ENCODE results near the gene IGSF9B.

The IGSF9B gene

DNA sequence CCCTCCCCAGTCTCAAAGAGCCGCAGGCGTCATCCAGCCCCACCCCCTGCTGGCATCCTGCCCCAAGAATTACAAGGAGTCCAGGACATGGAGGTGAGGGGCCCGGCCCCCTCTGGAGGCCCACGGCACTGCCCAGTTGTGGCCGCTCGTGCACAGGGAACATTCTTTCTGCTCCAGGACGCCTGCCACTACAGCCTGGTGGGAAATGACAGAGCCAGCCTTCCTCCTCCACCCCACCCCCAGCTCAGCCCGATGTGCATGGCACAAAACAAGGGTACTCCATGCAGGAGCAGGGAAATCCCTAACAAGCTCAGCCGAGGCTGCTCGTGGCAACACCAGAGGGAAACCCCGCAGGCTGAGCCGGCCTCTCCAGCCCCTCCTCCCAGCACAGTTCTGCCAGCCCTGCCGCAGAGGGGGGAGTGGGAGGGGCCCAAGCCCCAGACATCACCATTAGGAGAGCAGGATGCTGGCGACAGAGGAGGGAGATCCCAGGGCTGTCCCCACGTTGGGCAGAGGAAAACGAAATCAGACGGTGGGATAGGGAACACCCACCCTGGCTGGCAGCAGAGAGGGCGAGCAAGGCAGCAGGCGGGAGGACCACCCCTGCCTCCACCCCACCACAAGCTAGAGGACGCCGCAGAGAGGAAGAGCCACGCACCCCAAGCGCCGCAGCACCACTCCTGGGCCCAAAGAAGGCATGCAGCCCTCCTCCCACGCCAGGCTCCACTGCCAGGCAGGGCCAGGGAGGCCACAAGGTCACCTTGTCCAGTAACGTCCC, 10.0 kb downstream of the IGSF9B start:
- no peak for DNase-seq (ENCODE audit: low spot score)
- in situ Hi-C loops (cut with MboI; ENCODE audit: low sequenced_read_pairs, unreplicated experiment), result no loop called here
- TF ChIP-seq, protein P1, sequence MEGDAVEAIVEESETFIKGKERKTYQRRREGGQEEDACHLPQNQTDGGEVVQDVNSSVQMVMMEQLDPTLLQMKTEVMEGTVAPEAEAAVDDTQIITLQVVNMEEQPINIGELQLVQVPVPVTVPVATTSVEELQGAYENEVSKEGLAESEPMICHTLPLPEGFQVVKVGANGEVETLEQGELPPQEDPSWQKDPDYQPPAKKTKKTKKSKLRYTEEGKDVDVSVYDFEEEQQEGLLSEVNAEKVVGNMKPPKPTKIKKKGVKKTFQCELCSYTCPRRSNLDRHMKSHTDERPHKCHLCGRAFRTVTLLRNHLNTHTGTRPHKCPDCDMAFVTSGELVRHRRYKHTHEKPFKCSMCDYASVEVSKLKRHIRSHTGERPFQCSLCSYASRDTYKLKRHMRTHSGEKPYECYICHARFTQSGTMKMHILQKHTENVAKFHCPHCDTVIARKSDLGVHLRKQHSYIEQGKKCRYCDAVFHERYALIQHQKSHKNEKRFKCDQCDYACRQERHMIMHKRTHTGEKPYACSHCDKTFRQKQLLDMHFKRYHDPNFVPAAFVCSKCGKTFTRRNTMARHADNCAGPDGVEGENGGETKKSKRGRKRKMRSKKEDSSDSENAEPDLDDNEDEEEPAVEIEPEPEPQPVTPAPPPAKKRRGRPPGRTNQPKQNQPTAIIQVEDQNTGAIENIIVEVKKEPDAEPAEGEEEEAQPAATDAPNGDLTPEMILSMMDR (IDR thresholded peaks at IDR 0.05; ENCODE audit: borderline replicate concordance, control extremely low read depth, extremely low read depth, insufficient read depth, missing control alignments), result no peak

- DNase-seq (ENCODE audit: low spot score), result no peak
- in situ Hi-C loops (cut with MboI; ENCODE audit: low sequenced_read_pairs, unreplicated experiment), result no loop called here
- TF ChIP-seq, protein P1 (IDR thresholded peaks at IDR 0.05; ENCODE audit: borderline replicate concordance, control extremely low read depth, extremely low read depth, insufficient read depth, missing control alignments), result no peak
These were observed 10.7 kb downstream of the IGSF9B start for GRCh38 chr11:133946051-133946450.

GRCh38 chr11:133945087-133945974, 11.4 kb downstream of the IGSF9B start:
- TF ChIP-seq, protein P1 (IDR thresholded peaks at IDR 0.05; ENCODE audit: borderline replicate concordance, control extremely low read depth, extremely low read depth, insufficient read depth, missing control alignments), result no peak
- DNase-seq (ENCODE audit: low spot score), result no peak
- in situ Hi-C loops (cut with MboI; ENCODE audit: low sequenced_read_pairs, unreplicated experiment), result no loop called here

- TF ChIP-seq, protein P1 (IDR thresholded peaks at IDR 0.05; ENCODE audit: borderline replicate concordance, control extremely low read depth, extremely low read depth, insufficient read depth, missing control alignments), result no peak
- in situ Hi-C loops (cut with MboI; ENCODE audit: low sequenced_read_pairs, unreplicated experiment), result no loop called here
- no peak for DNase-seq (ENCODE audit: low spot score)
These were observed 12.6 kb downstream of the IGSF9B start for GRCh38 chr11:133943950-133944698.

DNA sequence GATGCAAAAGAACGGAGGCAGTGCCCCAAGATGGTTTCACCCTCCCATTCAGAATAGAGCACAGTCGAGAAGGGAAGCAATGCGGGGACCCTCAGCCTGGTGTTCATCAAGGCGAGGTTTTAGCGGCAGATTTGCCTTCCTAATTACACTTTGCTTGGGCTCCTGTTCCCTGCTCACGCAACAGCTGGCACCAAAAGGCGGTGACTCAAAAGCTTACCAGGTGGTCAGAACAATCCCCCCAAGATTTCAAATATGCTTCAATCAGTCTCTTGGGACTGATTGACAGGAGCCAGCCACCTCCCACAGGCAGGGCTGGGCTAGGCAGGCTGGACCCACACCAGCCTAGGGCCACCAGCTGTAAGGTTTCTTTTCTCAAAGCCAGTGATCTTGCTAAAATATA, 14.2 kb downstream of the IGSF9B start:
- DNase-seq (ENCODE audit: low spot score), result no peak
- in situ Hi-C loops (cut with MboI; ENCODE audit: low sequenced_read_pairs, unreplicated experiment), result no loop called here
- TF ChIP-seq, protein P1 (IDR thresholded peaks at IDR 0.05; ENCODE audit: borderline replicate concordance, control extremely low read depth, extremely low read depth, insufficient read depth, missing control alignments), result no peak

DNA sequence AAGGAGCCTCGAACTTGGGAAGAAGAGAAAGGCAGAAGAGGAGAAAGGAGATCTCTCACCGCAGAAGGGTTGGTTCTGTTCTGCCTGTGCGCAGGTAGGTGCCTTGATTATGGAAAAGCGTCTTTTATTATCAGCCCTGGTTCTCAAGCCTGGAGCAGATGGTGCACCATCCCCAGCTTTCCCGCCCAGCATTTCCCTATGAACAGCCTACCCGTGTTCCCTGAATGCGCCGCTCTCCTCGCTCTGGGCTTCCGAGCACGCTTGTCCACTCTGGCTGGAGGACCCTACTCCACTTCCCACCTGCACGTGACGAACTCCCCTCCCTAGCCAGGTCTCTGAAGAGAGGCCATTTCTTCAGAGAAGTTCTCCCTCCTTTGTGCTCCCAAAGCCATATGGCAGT, 15.2 kb downstream of the IGSF9B start:
- DNase-seq (ENCODE audit: low spot score), result no peak
- in situ Hi-C loops (cut with MboI; ENCODE audit: low sequenced_read_pairs, unreplicated experiment), result no loop called here
- TF ChIP-seq, protein P1 (IDR thresholded peaks at IDR 0.05; ENCODE audit: borderline replicate concordance, control extremely low read depth, extremely low read depth, insufficient read depth, missing control alignments), result no peak

Data from GM13976 (cell line).